A673 (cell line): ENCODE data around the gene ANKRD44.

Experiments
- CTCF ChIP-seq: fragments of 300-800, 200-600 bp; sonication (generic); conservative IDR thresholded peaks from 2 replicates; pipeline ENCODE4 v1.5.1; 2017; ENCODE audit warnings: low read depth, mild to moderate bottlenecking, antibody characterized with exemption, low read length, moderate library complexity, mixed read lengths
- EZH2 ChIP-seq: fragments of 200-600 bp; sonication (generic); IDR thresholded peaks from 2 replicates; pipeline ENCODE4 v1.6.1; 2017; ENCODE audit warnings: borderline replicate concordance, low read depth, mild to moderate bottlenecking, mixed read lengths, antibody characterized with exemption, low read length; ENCODE audit not compliant: poor library complexity, severe bottlenecking

GRCh38 chr2:197156771-197157170 is 153.8 kb downstream of the ANKRD44 start:
- TF ChIP-seq CTCF = no peak
- no peak for TF ChIP-seq EZH2
